Fibroblast of lung (primary cell): ENCODE measurements around the gene COL2A1. TPM values are rescaled to one million over a fixed set of nuclear protein-coding genes. Genes with fewer than 3 reads are reported as not detected.

ENCODE experiments used
- DNase-seq, 2 donors: peaks; one replicate each; pipeline versions ENCODE4 v3.0.0 to v3.0.0-alpha.2; 2010; ENCODE audit warnings: low read depth in 2 of 2
- H2AFZ ChIP-seq: 2 replicates; pipeline ENCODE4 v1.5.1; 2012; ENCODE audit warnings: low read length, control low read depth, inconsistent platforms
- H3K27ac ChIP-seq: 2 replicates; pipeline ENCODE4 v1.5.1; 2011; ENCODE audit warnings: low read length, control low read depth; ENCODE audit not compliant: insufficient read depth
- H3K27me3 ChIP-seq: 2 replicates; pipeline ENCODE4 v1.5.1; 2011; ENCODE audit warnings: mild to moderate bottlenecking, low read length; ENCODE audit not compliant: control insufficient read depth, insufficient read depth
- H3K36me3 ChIP-seq: 2 replicates; pipeline ENCODE4 v1.5.1; 2011; ENCODE audit warnings: low read length; ENCODE audit not compliant: control insufficient read depth, insufficient read depth
- H3K4me1 ChIP-seq: 2 replicates; pipeline ENCODE4 v1.5.1; 2011; ENCODE audit warnings: low read length; ENCODE audit not compliant: control insufficient read depth, insufficient read depth; ENCODE audit errors: extremely low read depth
- H3K4me2 ChIP-seq: 2 replicates; pipeline ENCODE4 v1.5.1; 2011; ENCODE audit warnings: low read length, control low read depth; ENCODE audit not compliant: insufficient read depth; ENCODE audit errors: extremely low read depth
- H3K4me3 ChIP-seq, 4 experiments: fragments of 200-600 bp in 1 of 4; sonication (generic) in 1 of 4; replicated peaks in 1 of 4; 2 replicates each; pipeline ENCODE4 v1.5.1; 2011 to 2016; ENCODE audit warnings: low read length in 4 of 4, low read depth in 3 of 4, mild to moderate bottlenecking in 3 of 4, control low read depth in 2 of 4, inconsistent platforms in 1 of 4, mixed read lengths in 1 of 4; ENCODE audit not compliant: insufficient read depth in 1 of 4; ENCODE audit errors: control extremely low read depth in 1 of 4
- H3K79me2 ChIP-seq: 2 replicates; pipeline ENCODE4 v1.5.1; 2012; ENCODE audit warnings: mild to moderate bottlenecking, low read length, inconsistent platforms; ENCODE audit not compliant: control insufficient read depth, insufficient read depth
- H3K9ac ChIP-seq: 2 replicates; pipeline ENCODE4 v1.5.1; 2011; ENCODE audit warnings: mild to moderate bottlenecking, low read length, control low read depth; ENCODE audit not compliant: insufficient read depth
- H3K9me3 ChIP-seq: 2 replicates; pipeline ENCODE4 v1.5.1; 2012; ENCODE audit warnings: low read depth, low read length; ENCODE audit not compliant: control insufficient read depth, insufficient read depth
- H4K20me1 ChIP-seq: 2 replicates; pipeline ENCODE4 v1.5.1; 2011; ENCODE audit warnings: low read length; ENCODE audit not compliant: control insufficient read depth, insufficient read depth; ENCODE audit errors: extremely low read depth
- EZH2 ChIP-seq: IDR thresholded peaks from 2 replicates; pipeline ENCODE4 v1.5.1; 2012; ENCODE audit warnings: low read length, control low read depth, mild to moderate bottlenecking; ENCODE audit errors: missing control alignments
- polyA plus RNA-seq, 2 donors: library from polyadenylated mRNA; depleted of rRNA in 1 of 2; stranded (reverse) in 1 of 2; unstranded in 1 of 2; fragments of >200 nt; gene quantifications; 2 replicates each; pipeline ENCODE4 v1.2.1, GENCODE V29; 2011 to 2012; ENCODE audit warnings: missing spikeins in 1 of 2
- total RNA-seq: library from RNA; depleted of rRNA; stranded (reverse); fragments of >200 nt; gene quantifications from 2 replicates; pipeline ENCODE4 v1.2.1, GENCODE V29; 2014
- TF ChIP-seq, protein P1 (sequence below), 2 donors: IDR thresholded peaks in 1 of 2; conservative IDR thresholded peaks in 1 of 2; 1 replicate in 1 of 2; 2 replicates in 1 of 2; pipeline ENCODE4 v1.5.1; 2011 to 2012; ENCODE audit warnings: low read length in 2 of 2, control low read depth in 1 of 2, inconsistent platforms in 1 of 2, low read depth in 1 of 2, mild to moderate bottlenecking in 1 of 2

The COL2A1 gene
- total and polyA plus RNA-seq, 2 donors (not counting 1 experiment from before 2014, with no cell fraction given): not detected

DNA sequence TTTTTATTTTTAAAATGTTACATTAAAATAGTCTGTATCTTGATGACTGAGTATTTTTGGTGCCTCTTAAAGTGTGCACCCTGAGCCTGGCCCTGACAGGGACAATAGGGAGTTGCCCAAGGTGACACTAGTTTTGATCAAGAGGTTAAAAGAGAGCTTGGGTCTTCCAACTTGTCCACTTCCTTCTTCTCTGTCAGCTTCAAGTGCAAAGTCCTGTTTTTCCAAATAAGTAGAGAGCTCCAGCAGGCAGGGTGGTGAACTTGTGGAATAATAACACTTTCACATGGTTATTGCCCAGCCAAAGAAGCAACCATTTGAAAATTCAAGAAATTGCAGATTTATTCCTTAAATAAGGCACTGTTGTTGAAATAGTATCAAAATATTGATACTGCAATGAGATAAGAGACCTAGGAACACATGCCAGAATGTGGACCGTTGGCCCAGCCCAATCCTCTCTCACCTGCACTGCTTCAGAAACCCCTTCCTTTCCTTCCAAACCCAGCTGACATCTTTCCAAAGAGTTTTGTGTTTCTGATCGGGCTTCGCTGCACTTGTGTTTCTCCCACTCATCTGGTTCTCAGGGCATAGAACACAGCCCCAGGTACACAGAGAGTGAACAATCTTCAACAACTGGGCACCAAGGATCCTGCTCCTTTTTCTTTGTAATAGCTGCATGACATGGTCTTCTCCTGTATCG lies 13.8 kb upstream of the COL2A1 start:
- H3K27ac ChIP-seq: no peak overlapping the region
- H3K4me1 ChIP-seq: no peaks in the 10 kb centered on the region
- no peaks in the 10 kb centered on the region for H3K79me2 ChIP-seq
- H3K4me2 ChIP-seq: no peak overlapping the region
- no peaks in the 10 kb centered on the region for H3K9me3 ChIP-seq
- H3K9ac ChIP-seq: no peak overlapping the region
- H3K36me3 ChIP-seq: no peaks in the 10 kb centered on the region
- TF ChIP-seq, protein P1, sequence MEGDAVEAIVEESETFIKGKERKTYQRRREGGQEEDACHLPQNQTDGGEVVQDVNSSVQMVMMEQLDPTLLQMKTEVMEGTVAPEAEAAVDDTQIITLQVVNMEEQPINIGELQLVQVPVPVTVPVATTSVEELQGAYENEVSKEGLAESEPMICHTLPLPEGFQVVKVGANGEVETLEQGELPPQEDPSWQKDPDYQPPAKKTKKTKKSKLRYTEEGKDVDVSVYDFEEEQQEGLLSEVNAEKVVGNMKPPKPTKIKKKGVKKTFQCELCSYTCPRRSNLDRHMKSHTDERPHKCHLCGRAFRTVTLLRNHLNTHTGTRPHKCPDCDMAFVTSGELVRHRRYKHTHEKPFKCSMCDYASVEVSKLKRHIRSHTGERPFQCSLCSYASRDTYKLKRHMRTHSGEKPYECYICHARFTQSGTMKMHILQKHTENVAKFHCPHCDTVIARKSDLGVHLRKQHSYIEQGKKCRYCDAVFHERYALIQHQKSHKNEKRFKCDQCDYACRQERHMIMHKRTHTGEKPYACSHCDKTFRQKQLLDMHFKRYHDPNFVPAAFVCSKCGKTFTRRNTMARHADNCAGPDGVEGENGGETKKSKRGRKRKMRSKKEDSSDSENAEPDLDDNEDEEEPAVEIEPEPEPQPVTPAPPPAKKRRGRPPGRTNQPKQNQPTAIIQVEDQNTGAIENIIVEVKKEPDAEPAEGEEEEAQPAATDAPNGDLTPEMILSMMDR (conservative IDR thresholded peaks at IDR 0.05 in 1 of 2, IDR thresholded peaks at IDR 0.05 in 1 of 2; ENCODE audit: low read depth in 1 of 2, low read length in 2 of 2): no peak
- TF ChIP-seq EZH2: no peak
- no peaks in the 10 kb centered on the region for H4K20me1 ChIP-seq
- H2AFZ ChIP-seq: no peak overlapping the region
- H3K27me3 ChIP-seq: peaks cover 19% of the 10 kb centered on the region
- no peak for DNase-seq
- no peak overlapping the region for H3K4me3 ChIP-seq

GRCh38 chr12:48017496-48017895 lies 13.2 kb upstream of the COL2A1 start:
- Histone ChIP-seq H3K36me3 (no peaks in the 10 kb centered on the region), H3K9ac (no peak overlapping the region), H2AFZ (no peak overlapping the region), H4K20me1 (no peaks in the 10 kb centered on the region), H3K9me3 (no peaks in the 10 kb centered on the region), H3K27ac (no peak overlapping the region), H3K4me2 (no peak overlapping the region), H3K79me2 (no peaks in the 10 kb centered on the region), H3K4me1 (no peaks in the 10 kb centered on the region), H3K27me3 (peaks cover 16% of the 10 kb centered on the region), H3K4me3 (no peak overlapping the region)
- TF ChIP-seq, protein P1 (conservative IDR thresholded peaks at IDR 0.05 in 1 of 2, IDR thresholded peaks at IDR 0.05 in 1 of 2; ENCODE audit: low read depth in 1 of 2, low read length in 2 of 2): no peak
- TF ChIP-seq EZH2: no peak
- no peak for DNase-seq

DNA sequence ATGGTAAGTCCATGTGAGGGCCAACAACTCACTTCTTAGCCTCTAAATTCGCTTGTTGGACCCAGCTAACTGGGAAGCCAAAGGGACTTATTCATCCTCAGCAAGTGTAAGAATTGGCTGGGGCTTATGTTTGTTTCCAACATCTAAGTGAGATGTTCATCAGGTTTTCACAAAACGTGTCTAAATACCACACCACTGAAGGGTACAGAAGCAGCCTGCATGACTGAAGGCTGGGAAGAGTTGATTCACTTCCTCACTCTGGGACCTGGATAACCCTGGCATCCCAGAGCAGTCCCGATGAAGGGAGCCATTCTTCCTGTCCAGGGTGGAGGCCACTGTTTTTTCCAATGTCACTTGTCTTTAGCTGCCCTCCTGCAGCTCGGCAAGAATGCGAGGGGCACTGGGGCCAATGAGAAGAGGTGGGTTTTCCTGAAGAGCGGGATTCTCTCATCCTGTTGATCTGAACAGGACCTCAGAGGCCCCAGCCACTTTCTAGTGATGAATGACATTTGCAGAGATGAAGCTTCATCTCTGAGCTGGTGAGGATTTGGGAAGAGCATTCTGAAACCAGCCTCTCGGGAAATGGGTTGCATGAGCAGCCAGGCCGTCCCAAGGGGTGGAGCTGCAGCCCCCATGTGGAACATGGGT lies 12.2 kb upstream of the COL2A1 start:
- TF ChIP-seq, protein P1 (conservative IDR thresholded peaks at IDR 0.05 in 1 of 2, IDR thresholded peaks at IDR 0.05 in 1 of 2; ENCODE audit: low read depth in 1 of 2, low read length in 2 of 2): no peak
- no peak for TF ChIP-seq EZH2
- no peak overlapping the region for H3K27ac ChIP-seq
- H3K9me3 ChIP-seq: no peaks in the 10 kb centered on the region
- no peaks in the 10 kb centered on the region for H3K4me1 ChIP-seq
- no peak overlapping the region for H3K4me2 ChIP-seq
- no peak for DNase-seq
- no peak overlapping the region for H3K4me3 ChIP-seq
- H3K27me3 ChIP-seq: peaks cover 14% of the 10 kb centered on the region
- H2AFZ ChIP-seq: no peak overlapping the region
- no peaks in the 10 kb centered on the region for H3K36me3 ChIP-seq
- H4K20me1 ChIP-seq: no peaks in the 10 kb centered on the region
- no peaks in the 10 kb centered on the region for H3K79me2 ChIP-seq
- no peak overlapping the region for H3K9ac ChIP-seq
